CD4-positive, CD25-positive, alpha-beta regulatory T cell (primary cell): Measurements from ENCODE around the gene A3GALT2. TPM values are rescaled to one million over a fixed set of nuclear protein-coding genes. Genes with fewer than 3 reads are reported as not detected.

Source experiments
- ATAC-seq, 2 donors: fragments of 150-1000 bp; cut with Tn5 transposase; one replicate each; pipeline ENCODE4 v1.10.0; 2021; ENCODE audit warnings: low read depth in 2 of 2, moderate number of reproducible peaks in 2 of 2, moderate library complexity in 1 of 2
- DNase-seq, 3 donors: peaks; one replicate each; pipeline versions ENCODE4 v3.0.0 to v3.0.0-alpha.2; 2012 to 2022; ENCODE audit warnings: mixed read lengths in 1 of 3
- H3K27ac ChIP-seq: one replicate; pipeline ENCODE4 v1.7.0; 2013; ENCODE audit warnings: mild to moderate bottlenecking, low read length; ENCODE audit not compliant: insufficient read depth, poor library complexity, severe bottlenecking
- H3K27me3 ChIP-seq: one replicate; pipeline ENCODE4 v1.7.0; 2013; ENCODE audit warnings: low read length; ENCODE audit not compliant: control insufficient read depth, insufficient read depth
- H3K36me3 ChIP-seq: one replicate; pipeline ENCODE4 v1.7.0; 2013; ENCODE audit warnings: mild to moderate bottlenecking, low read length, moderate library complexity; ENCODE audit not compliant: control insufficient read depth, insufficient read depth
- H3K4me1 ChIP-seq: 2 replicates; pipeline ENCODE4 v1.7.0; 2013; ENCODE audit warnings: mild to moderate bottlenecking, low read length; ENCODE audit not compliant: insufficient read depth, control insufficient read depth, poor library complexity, severe bottlenecking
- H3K4me3 ChIP-seq: one replicate; pipeline ENCODE4 v1.7.0; 2013; ENCODE audit warnings: low read depth, mild to moderate bottlenecking, low read length, moderate library complexity
- H3K9me3 ChIP-seq, 2 experiments: 1 replicate in 1 of 2; 2 replicates in 1 of 2; pipeline ENCODE4 v1.7.0; 2013; ENCODE audit warnings: low read length in 2 of 2, mild to moderate bottlenecking in 1 of 2, moderate library complexity in 1 of 2; ENCODE audit not compliant: control insufficient read depth in 2 of 2
- H3K27ac Mint-ChIP-seq, 3 donors: one replicate each; pipeline ENCODE4 v1.8.0; 2020 to 2022; ENCODE audit warnings: mild to moderate bottlenecking in 3 of 3, mixed read lengths in 3 of 3, moderate library complexity in 2 of 3
- H3K27me3 Mint-ChIP-seq: one replicate; pipeline ENCODE4 v1.8.0; 2022; ENCODE audit warnings: mild to moderate bottlenecking, mixed read lengths
- H3K36me3 Mint-ChIP-seq: one replicate; pipeline ENCODE4 v1.8.0; 2020; ENCODE audit warnings: mixed read lengths
- H3K4me1 Mint-ChIP-seq, 4 donors: one replicate each; pipeline ENCODE4 v1.8.0; 2020 to 2022; ENCODE audit warnings: mixed read lengths in 4 of 4, mild to moderate bottlenecking in 1 of 4
- H3K4me3 Mint-ChIP-seq, 4 donors: one replicate each; pipeline ENCODE4 v1.8.0; 2020 to 2022; ENCODE audit warnings: mild to moderate bottlenecking in 4 of 4, mixed read lengths in 4 of 4, moderate library complexity in 3 of 4
- H3K9me3 Mint-ChIP-seq, 7 donors: one replicate each; pipeline ENCODE4 v1.8.0; 2020 to 2022; ENCODE audit warnings: mixed read lengths in 7 of 7, mild to moderate bottlenecking in 3 of 7, moderate library complexity in 2 of 7
- polyA plus RNA-seq, 4 donors: library from polyadenylated mRNA; unstranded; fragments of 300-500 nt; fragmentation: Illumina TruSeq; gene quantifications; one replicate each; pipeline ENCODE4 v1.2.3, GENCODE V29; 2021
- total RNA-seq: library from RNA; stranded (reverse); gene quantifications from one replicate; pipeline ENCODE4 v1.2.3, GENCODE V29; 2022

Gene A3GALT2
- total and polyA plus RNA-seq, 5 donors from 2014 or later: not detected

- Histone ChIP-seq H3K36me3 (peaks cover 15% of the 10 kb centered on the region), H3K4me1 (peaks cover 16% of the 10 kb centered on the region), H3K9me3 (no peaks in the 10 kb centered on the region), H3K4me3 (no peak overlapping the region), H3K27ac (no peak overlapping the region), H3K27me3 (no peaks in the 10 kb centered on the region)
- no peaks in the 10 kb centered on the region for H3K9me3 Mint-ChIP-seq
- peaks cover 15% of the 10 kb centered on the region for H3K36me3 Mint-ChIP-seq
- DNase-seq (no peak), ATAC-seq (no peak)
- no peak overlapping the region for H3K27ac Mint-ChIP-seq
- no peaks in the 10 kb centered on the region for H3K27me3 Mint-ChIP-seq
- no peak overlapping the region for H3K4me3 Mint-ChIP-seq
- peaks cover under 1 to 39% (median 20%) of the 10 kb centered on the region in 4 donors for H3K4me1 Mint-ChIP-seq
Observed at GRCh38 chr1:33274446-33274845, 46.5 kb downstream of the A3GALT2 start.

- Histone ChIP-seq H3K36me3 (peaks cover 14% of the 10 kb centered on the region), H3K4me3 (no peak overlapping the region), H3K27me3 (no peaks in the 10 kb centered on the region), H3K4me1 (peaks cover 19% of the 10 kb centered on the region), H3K9me3 (no peaks in the 10 kb centered on the region), H3K27ac (no peak overlapping the region)
- ATAC-seq: no peak
- Mint-ChIP-seq H3K27ac (peak overlapping the region; percentile 90 to 97 (median 95)), H3K4me1 (peaks cover 0 to 43% (median 20%) of the 10 kb centered on the region in 4 donors), H3K27me3 (no peaks in the 10 kb centered on the region), H3K36me3 (peaks cover 15% of the 10 kb centered on the region), H3K4me3 (no peak overlapping the region), H3K9me3 (no peaks in the 10 kb centered on the region)
- no peak for DNase-seq
Observed at GRCh38 chr1:33273961-33274371, 46.9 kb downstream of the A3GALT2 start.

- Histone ChIP-seq H3K4me3 (peak overlapping the region; percentile 22), H3K27ac (peak overlapping the region; percentile 47), H3K9me3 (no peaks in the 10 kb centered on the region), H3K36me3 (peaks cover 14% of the 10 kb centered on the region), H3K4me1 (peaks cover 21% of the 10 kb centered on the region), H3K27me3 (no peaks in the 10 kb centered on the region)
- peak overlapping the region; percentile 90 to 97 (median 95) for H3K27ac Mint-ChIP-seq
- peak overlapping the region in 2 of 4 donors; percentile 57 to 63 for H3K4me3 Mint-ChIP-seq
- H3K9me3 Mint-ChIP-seq: no peaks in the 10 kb centered on the region
- peaks cover 0 to 46% (median 21%) of the 10 kb centered on the region in 4 donors for H3K4me1 Mint-ChIP-seq
- peaks cover 15% of the 10 kb centered on the region for H3K36me3 Mint-ChIP-seq
- peak in 2 of 3 donors; percentile 8 to 44 for DNase-seq
- no peaks in the 10 kb centered on the region for H3K27me3 Mint-ChIP-seq
- peak; percentile 71 to 84 for ATAC-seq
Observed at GRCh38 chr1:33273406-33273805, 47.5 kb downstream of the A3GALT2 start.

DNA sequence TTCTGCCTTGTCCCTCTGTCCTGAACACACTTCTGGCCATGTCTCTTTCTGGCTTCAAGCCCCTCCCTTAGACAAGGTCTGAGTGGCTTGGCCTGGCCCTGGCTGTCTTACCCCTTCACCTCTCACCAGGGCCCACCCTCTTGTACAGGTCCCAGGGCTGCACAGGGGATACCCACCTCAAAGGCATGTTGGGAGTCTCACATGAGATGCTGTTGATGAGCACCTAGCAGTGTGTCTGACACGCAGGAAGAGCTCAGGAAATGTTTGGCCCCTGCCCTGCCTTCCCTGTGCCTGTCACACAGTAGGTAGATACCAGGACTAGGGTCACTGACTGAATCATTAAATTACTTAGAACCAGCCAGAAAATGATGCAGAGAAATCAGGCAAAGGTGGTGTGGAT, 48.0 kb downstream of the A3GALT2 start:
- peak overlapping the region; percentile 47 for H3K27ac ChIP-seq
- Mint-ChIP-seq H3K36me3 (peaks cover 15% of the 10 kb centered on the region), H3K27ac (peak overlapping the region; percentile 90 to 97 (median 95)), H3K9me3 (no peaks in the 10 kb centered on the region), H3K4me1 (peaks cover 0 to 50% (median 22%) of the 10 kb centered on the region in 4 donors), H3K27me3 (no peaks in the 10 kb centered on the region), H3K4me3 (peak overlapping the region in 1 of 4 donors; percentile 63)
- DNase-seq (no peak), ATAC-seq (no peak)
- no peak overlapping the region for H3K4me3 ChIP-seq
- no peaks in the 10 kb centered on the region for H3K9me3 ChIP-seq
- H3K36me3 ChIP-seq: peaks cover 14% of the 10 kb centered on the region
- no peaks in the 10 kb centered on the region for H3K27me3 ChIP-seq
- H3K4me1 ChIP-seq: peaks cover 21% of the 10 kb centered on the region

DNA sequence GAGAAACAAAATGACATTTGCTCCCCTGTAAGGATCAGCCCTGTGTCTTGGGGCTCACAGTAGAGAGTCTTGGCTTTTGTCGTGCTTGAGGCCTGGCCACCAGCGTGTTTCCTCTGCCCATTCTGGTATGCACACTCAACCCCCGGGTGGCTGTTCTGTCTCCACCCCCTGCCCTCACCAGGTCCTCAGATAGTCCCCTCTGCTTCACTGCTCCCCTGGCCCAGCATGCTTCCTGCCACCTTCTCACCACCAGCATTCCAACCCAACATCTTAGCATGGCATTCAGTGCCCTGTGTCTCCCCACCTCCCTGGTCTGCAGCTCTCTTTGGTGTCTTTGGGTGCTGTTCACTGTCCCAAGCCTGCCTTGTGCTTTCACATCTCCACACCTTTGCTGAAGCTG, 48.4 kb downstream of the A3GALT2 start:
- Histone ChIP-seq H3K4me1 (peaks cover 21% of the 10 kb centered on the region), H3K9me3 (no peaks in the 10 kb centered on the region), H3K27ac (peak overlapping the region; percentile 47), H3K27me3 (no peaks in the 10 kb centered on the region), H3K36me3 (peaks cover 11% of the 10 kb centered on the region), H3K4me3 (no peak overlapping the region)
- Mint-ChIP-seq H3K27me3 (no peaks in the 10 kb centered on the region), H3K27ac (peak overlapping the region; percentile 90 to 97 (median 95)), H3K36me3 (peaks cover 14% of the 10 kb centered on the region), H3K4me1 (peaks cover 3 to 52% (median 24%) of the 10 kb centered on the region in 4 donors), H3K9me3 (no peaks in the 10 kb centered on the region), H3K4me3 (peak overlapping the region in 1 of 4 donors; percentile 41)
- DNase-seq: no peak
- ATAC-seq: no peak

- DNase-seq (no peak), ATAC-seq (no peak)
- Histone ChIP-seq H3K27ac (no peak overlapping the region), H3K4me1 (peaks cover 21% of the 10 kb centered on the region), H3K27me3 (no peaks in the 10 kb centered on the region), H3K36me3 (peaks cover 6% of the 10 kb centered on the region), H3K4me3 (no peak overlapping the region), H3K9me3 (no peaks in the 10 kb centered on the region)
- H3K9me3 Mint-ChIP-seq: no peaks in the 10 kb centered on the region
- peaks cover 6 to 54% (median 26%) of the 10 kb centered on the region in 4 donors for H3K4me1 Mint-ChIP-seq
- H3K36me3 Mint-ChIP-seq: peaks cover 8% of the 10 kb centered on the region
- no peaks in the 10 kb centered on the region for H3K27me3 Mint-ChIP-seq
- peak overlapping the region; percentile 90 to 95 (median 92) for H3K27ac Mint-ChIP-seq
- H3K4me3 Mint-ChIP-seq: peak overlapping the region in 1 of 4 donors; percentile 55
Observed at GRCh38 chr1:33271666-33272505, 49.0 kb downstream of the A3GALT2 start.

DNA sequence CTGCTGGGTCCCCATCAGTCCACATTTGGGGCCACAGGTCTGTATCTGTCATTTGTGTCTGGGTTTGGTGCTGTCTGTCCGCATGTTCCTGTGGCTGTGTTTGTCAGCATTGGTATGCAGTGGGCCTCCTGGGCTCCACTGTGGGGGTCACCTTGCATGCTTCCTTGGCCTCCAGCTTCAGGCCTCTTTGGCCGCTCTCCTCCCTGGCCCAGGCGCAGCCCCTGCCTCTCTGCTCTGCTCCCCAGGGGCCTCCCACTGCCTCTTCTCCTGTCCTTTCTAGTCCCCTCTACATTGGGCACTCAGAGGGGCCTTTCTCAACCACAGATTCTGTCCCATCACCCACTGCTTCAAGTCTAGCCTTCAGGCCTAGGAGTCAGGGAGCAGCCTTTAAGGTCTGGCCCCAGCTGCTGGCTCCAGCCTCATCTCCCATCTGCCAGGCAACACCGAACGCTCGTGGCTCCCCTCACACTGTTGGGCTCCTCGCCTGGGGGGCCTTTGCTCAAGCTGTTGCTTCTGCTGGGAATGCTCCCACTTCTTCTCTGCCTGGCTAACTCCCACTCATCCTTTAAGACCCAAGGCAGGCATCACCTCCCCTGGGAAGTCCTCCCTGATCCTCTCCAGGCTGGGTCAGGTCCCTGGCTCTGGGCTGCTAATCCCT, 50.0 kb downstream of the A3GALT2 start:
- Mint-ChIP-seq H3K27ac (peak overlapping the region in 2 of 3 donors; percentile 44 to 49), H3K27me3 (no peaks in the 10 kb centered on the region), H3K9me3 (no peaks in the 10 kb centered on the region), H3K4me3 (peak overlapping the region in 1 of 4 donors; percentile 59), H3K4me1 (peaks cover 6 to 58% (median 28%) of the 10 kb centered on the region in 4 donors), H3K36me3 (peaks cover 5% of the 10 kb centered on the region)
- H3K36me3 ChIP-seq: peaks cover 3% of the 10 kb centered on the region
- no peak overlapping the region for H3K4me3 ChIP-seq
- DNase-seq: no peak
- peaks cover 24% of the 10 kb centered on the region for H3K4me1 ChIP-seq
- no peaks in the 10 kb centered on the region for H3K9me3 ChIP-seq
- H3K27ac ChIP-seq: no peak overlapping the region
- no peaks in the 10 kb centered on the region for H3K27me3 ChIP-seq
- ATAC-seq: no peak
